Natural killer cell (primary cell): ENCODE measurements around the gene PRDM7. TPM values are rescaled to one million over a fixed set of nuclear protein-coding genes. Genes with fewer than 3 reads are reported as not detected.

ENCODE experiments used
- ATAC-seq, 3 donors: fragments of 150-1000 bp in 2 of 3; fragments of 200-7000 bp in 1 of 3; cut with Tn5 transposase; 1 replicate in 1 of 3; 2 replicates in 2 of 3; pipeline ENCODE4 v1.10.0; 2021; ENCODE audit warnings: mild to moderate bottlenecking in 2 of 3, moderate library complexity in 2 of 3
- DNase-seq, 2 donors: peaks; one replicate each; pipeline versions ENCODE4 v3.0.0 to v3.0.0-alpha.2; 2013 to 2021; ENCODE audit warnings: mixed read lengths in 1 of 2
- H3K27ac ChIP-seq: one replicate; pipeline ENCODE4 v1.5.1; 2013; ENCODE audit warnings: mild to moderate bottlenecking, low read length
- H3K27me3 ChIP-seq: one replicate; pipeline ENCODE4 v1.6.1; 2013; ENCODE audit warnings: low read length; ENCODE audit not compliant: control insufficient read depth, insufficient read depth
- H3K36me3 ChIP-seq: one replicate; pipeline ENCODE4 v1.6.1; 2013; ENCODE audit warnings: low read length; ENCODE audit not compliant: control insufficient read depth, insufficient read depth
- H3K4me1 ChIP-seq: one replicate; pipeline ENCODE4 v1.6.1; 2013; ENCODE audit warnings: low read length; ENCODE audit not compliant: control insufficient read depth, insufficient read depth
- H3K4me3 ChIP-seq: one replicate; pipeline ENCODE4 v1.5.1; 2013; ENCODE audit warnings: low read length
- H3K9me3 ChIP-seq: one replicate; pipeline ENCODE4 v1.6.1; 2013; ENCODE audit warnings: low read length; ENCODE audit not compliant: control insufficient read depth, insufficient read depth
- H3K27ac Mint-ChIP-seq, 2 donors: one replicate each; pipeline ENCODE4 v1.8.0; 2022; ENCODE audit warnings: mild to moderate bottlenecking in 2 of 2, mixed read lengths in 2 of 2, moderate library complexity in 1 of 2
- H3K27me3 Mint-ChIP-seq, 2 donors: one replicate each; pipeline ENCODE4 v1.8.0; 2022; ENCODE audit warnings: low read depth in 2 of 2, mixed read lengths in 2 of 2
- H3K36me3 Mint-ChIP-seq: one replicate; pipeline ENCODE4 v1.8.0; 2022; ENCODE audit warnings: mixed read lengths
- H3K4me1 Mint-ChIP-seq, 2 donors: one replicate each; pipeline ENCODE4 v1.8.0; 2022; ENCODE audit warnings: mixed read lengths in 2 of 2
- H3K4me3 Mint-ChIP-seq: one replicate; pipeline ENCODE4 v1.8.0; 2022; ENCODE audit warnings: mild to moderate bottlenecking, moderate library complexity, mixed read lengths
- H3K9me3 Mint-ChIP-seq, 2 donors: one replicate each; pipeline ENCODE4 v1.8.0; 2022; ENCODE audit warnings: mixed read lengths in 2 of 2
- CTCF ChIP-seq: fragments of 200-600 bp; IDR thresholded peaks from one replicate; pipeline ENCODE4 v1.8.0; 2022; ENCODE audit warnings: antibody characterized with exemption
- WGBS: methylation state at CpG from one replicate; pipeline ENCODE4 v1.1.7; 2013; ENCODE audit warnings: missing lambda C conversion rate; ENCODE audit not compliant: insufficient coverage; 5-methylcytosine and 5-hydroxymethylcytosine counted together
- intact Hi-C: fragments of 100-400 bp; cut with micrococcal nuclease; formaldehyde crosslinking; loops from one replicate; pipeline ENCODE4 v1.14.2; 2022
- total RNA-seq, 4 donors: library from RNA; stranded (reverse); fragments of 120-200 nt in 1 of 4; gene quantifications; one replicate each; pipeline versions ENCODE4 v1.2.3 to v1.2.4, GENCODE V29; 2013 to 2022

PRDM7 gene
- total RNA-seq, 3 donors from 2014 or later (not counting 1 experiment from before 2014, with no cell fraction given) = not detected

GRCh38 chr16:90027611-90028010 is 49.5 kb downstream of the PRDM7 start:
- intact Hi-C loops = no loop called here
- no peak for ATAC-seq

DNA sequence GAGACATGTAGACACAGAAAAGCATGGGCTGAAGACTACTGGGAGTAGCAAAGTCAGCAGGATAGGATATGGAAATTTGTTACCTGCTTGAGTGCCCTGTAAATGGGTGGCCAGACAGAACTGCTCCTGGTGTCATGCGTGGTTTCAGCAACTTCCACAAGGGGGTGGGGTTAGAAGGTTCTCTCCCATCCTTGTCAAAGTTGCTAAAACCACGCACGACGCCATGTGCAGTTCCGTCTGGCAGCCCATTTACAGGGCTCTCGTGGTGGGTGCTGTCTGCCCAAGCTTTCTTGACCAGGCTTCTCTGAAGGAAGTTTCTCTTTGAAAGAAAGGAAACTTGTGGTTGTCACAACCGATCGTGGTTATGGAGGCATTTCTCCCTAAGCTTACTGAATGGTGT is 51.0 kb downstream of the PRDM7 start:
- H3K4me3 ChIP-seq = no peak overlapping the region
- TF ChIP-seq CTCF = no peak
- no peaks in the 10 kb centered on the region for H3K27me3 Mint-ChIP-seq
- H3K36me3 ChIP-seq = no peaks in the 10 kb centered on the region
- H3K9me3 Mint-ChIP-seq = no peaks in the 10 kb centered on the region
- no peaks in the 10 kb centered on the region for H3K27me3 ChIP-seq
- H3K4me3 Mint-ChIP-seq = no peak overlapping the region
- peak in 1 of 2 donors; percentile 45 for DNase-seq
- ATAC-seq = peak in 2 of 3 donors; percentile 38 to 40
- 1% methylated on average over 8 of the region's 8 CpGs for WGBS
- H3K27ac Mint-ChIP-seq = no peak overlapping the region
- no peak overlapping the region for H3K27ac ChIP-seq
- no peaks in the 10 kb centered on the region for H3K9me3 ChIP-seq
- peaks cover 26% of the 10 kb centered on the region for H3K4me1 ChIP-seq
- H3K4me1 Mint-ChIP-seq = peaks cover 8 to 20% of the 10 kb centered on the region in 2 donors
- H3K36me3 Mint-ChIP-seq = no peaks in the 10 kb centered on the region
- intact Hi-C loops = no loop called here

More at GRCh38 chr16:90027611-90028010, 49.5 kb downstream of the PRDM7 start:
- H3K4me1 Mint-ChIP-seq = peaks cover 0 to 25% of the 10 kb centered on the region in 2 donors
- peaks cover 17% of the 10 kb centered on the region for H3K4me1 ChIP-seq
- H3K27ac ChIP-seq = no peak overlapping the region
- WGBS = 98% methylated on average over 16 of the region's 17 CpGs
- H3K9me3 ChIP-seq = no peaks in the 10 kb centered on the region
- H3K36me3 Mint-ChIP-seq = no peaks in the 10 kb centered on the region
- peaks cover 0 to 4% of the 10 kb centered on the region in 2 donors for H3K27me3 Mint-ChIP-seq
- peaks cover 0 to 2% of the 10 kb centered on the region in 2 donors for H3K9me3 Mint-ChIP-seq
- DNase-seq = no peak
- H3K4me3 Mint-ChIP-seq = no peak overlapping the region
- no peak for TF ChIP-seq CTCF
- no peaks in the 10 kb centered on the region for H3K36me3 ChIP-seq
- H3K27me3 ChIP-seq = no peaks in the 10 kb centered on the region
- H3K4me3 ChIP-seq = no peak overlapping the region
- H3K27ac Mint-ChIP-seq = no peak overlapping the region

- Histone ChIP-seq H3K4me1 (peaks cover 43% of the 10 kb centered on the region), H3K27me3 (peaks cover 11% of the 10 kb centered on the region), H3K9me3 (no peaks in the 10 kb centered on the region), H3K36me3 (no peaks in the 10 kb centered on the region), H3K4me3 (peak overlapping the region; percentile 21), H3K27ac (no peak overlapping the region)
- 78% methylated on average over 7 of the region's 7 CpGs for WGBS
- no peaks in the 10 kb centered on the region for H3K9me3 Mint-ChIP-seq
- H3K4me3 Mint-ChIP-seq = peak overlapping the region; percentile 21
- H3K4me1 Mint-ChIP-seq = peaks cover 8 to 32% of the 10 kb centered on the region in 2 donors
- peaks cover 0 to 9% of the 10 kb centered on the region in 2 donors for H3K27me3 Mint-ChIP-seq
- intact Hi-C loops = no loop called here
- no peak for DNase-seq
- H3K36me3 Mint-ChIP-seq = no peaks in the 10 kb centered on the region
- ATAC-seq = no peak
- H3K27ac Mint-ChIP-seq = no peak overlapping the region
- TF ChIP-seq CTCF = no peak
Measured at GRCh38 chr16:90023078-90023447, 54.1 kb downstream of the PRDM7 start.
